K562 (cell line): ENCODE data around the gene DNMT3L. TPM values are rescaled to one million over a fixed set of nuclear protein-coding genes. Genes with fewer than 3 reads are reported as not detected.

Experiments used
- ATAC-seq: fragments of 200-7000 bp; cut with Tn5 transposase; 3 replicates; pipeline ENCODE4 v1.9.1; 2020; ENCODE audit warnings: moderate library complexity
- BruUV-seq: library from RNA; stranded (reverse); fragments of 400-500 nt; replicated peaks from 2 replicates; lab custom pipeline; 2021; lab: Mats Ljungman, UMichigan
- CTCF ChIA-PET: fragments of 300-600 bp; formaldehyde crosslinking; extraction: SDS; loops from one replicate; lab custom pipeline; 2021; ENCODE audit warnings: low intra/inter-chr PET ratio; lab: Yijun Ruan, JAX
- POLR2A ChIA-PET: fragments of 300-600, 350-650 bp; sonication (Branson Sonifier 250); formaldehyde crosslinking; extraction: SDS; loops from one replicate; lab custom pipeline; 2021; ENCODE audit warnings: antibody characterized with exemption, inconsistent platforms; lab: Yijun Ruan, JAX
- DNase-seq, 4 experiments: peaks; one replicate each; pipeline versions ENCODE4 v3.0.0 to v3.0.0-alpha.2; 2011 to 2018; ENCODE audit warnings: low spot score in 3 of 4, mixed read lengths in 3 of 4; ENCODE audit errors: extremely low read depth in 1 of 4
- FAIRE-seq: peaks from 2 replicates; lab custom pipeline; 2011; peaks lifted over from hg19 to GRCh38; lab: Jason Lieb, UNC
- H2AFZ ChIP-seq: 2 replicates; pipeline ENCODE4 v1.6.0; 2011; ENCODE audit warnings: low read depth, low read length, control low read depth, inconsistent platforms
- H3K27ac ChIP-seq: fragments of 200-600 bp; 3 replicates; pipeline ENCODE4 v1.8.0; 2011; ENCODE audit warnings: low read depth, mild to moderate bottlenecking, control low read depth, inconsistent platforms, low read length, moderate library complexity, mixed read lengths; ENCODE audit errors: extremely low read depth
- H3K27me3 ChIP-seq, 2 experiments: fragments of 300-600 bp in 1 of 2; 2 replicates in 1 of 2; 3 replicates in 1 of 2; pipeline versions ENCODE4 v1.6.0 to v1.8.0; 2011; ENCODE audit warnings: inconsistent platforms in 2 of 2, low read length in 2 of 2, mild to moderate bottlenecking in 1 of 2, mixed read lengths in 1 of 2, moderate library complexity in 1 of 2; ENCODE audit not compliant: control insufficient read depth in 2 of 2, insufficient read depth in 2 of 2
- H3K36me3 ChIP-seq: fragments of 300-600 bp; 3 replicates; pipeline ENCODE4 v1.8.0; 2011; ENCODE audit warnings: mild to moderate bottlenecking, low read length, inconsistent platforms; ENCODE audit not compliant: control insufficient read depth, insufficient read depth
- H3K4me1 ChIP-seq, 2 experiments: fragments of 200-600 bp in 1 of 2; replicated peaks in 1 of 2; 2 replicates in 1 of 2; 3 replicates in 1 of 2; pipeline versions ENCODE4 v1.5.1 to v1.8.0; 2011; ENCODE audit warnings: inconsistent platforms in 2 of 2, low read length in 2 of 2, mild to moderate bottlenecking in 1 of 2, mixed read lengths in 1 of 2, moderate library complexity in 1 of 2; ENCODE audit not compliant: control insufficient read depth in 2 of 2, insufficient read depth in 2 of 2
- H3K4me2 ChIP-seq: 2 replicates; pipeline ENCODE4 v1.6.1; 2011; ENCODE audit warnings: low read length, control low read depth, inconsistent platforms, mixed read lengths; ENCODE audit not compliant: insufficient read depth
- H3K4me3 ChIP-seq: fragments of 200-600 bp; sonication (generic), shearing (Covaris generic); 2 replicates; pipeline ENCODE4 v1.5.1; 2016; ENCODE audit warnings: control low read depth, inconsistent platforms
- H3K79me2 ChIP-seq: fragments of 200-600 bp; 3 replicates; pipeline ENCODE4 v1.8.0; 2011; ENCODE audit warnings: low read length, inconsistent platforms; ENCODE audit not compliant: control insufficient read depth, insufficient read depth
- H3K9ac ChIP-seq, 2 experiments: 2 replicates each; pipeline versions ENCODE4 v1.6.0 to v1.6.1; 2011; ENCODE audit warnings: low read depth in 2 of 2, low read length in 2 of 2, control low read depth in 1 of 2, inconsistent platforms in 1 of 2, mild to moderate bottlenecking in 1 of 2, mixed read lengths in 1 of 2; ENCODE audit not compliant: insufficient read depth in 1 of 2
- H3K9me1 ChIP-seq: one replicate; pipeline ENCODE4 v1.6.0; 2011; ENCODE audit warnings: inconsistent platforms, mild to moderate bottlenecking, low read length, moderate library complexity; ENCODE audit not compliant: control insufficient read depth, insufficient read depth
- H3K9me3 ChIP-seq: replicated peaks from 2 replicates; pipeline ENCODE4 v1.5.1; 2011; ENCODE audit warnings: low read depth, low read length, inconsistent platforms; ENCODE audit not compliant: control insufficient read depth, insufficient read depth
- H4K20me1 ChIP-seq: replicated peaks from 2 replicates; pipeline ENCODE4 v1.6.1; 2011; ENCODE audit warnings: low read length, inconsistent platforms, mixed read lengths; ENCODE audit not compliant: control insufficient read depth, insufficient read depth
- CTCF ChIP-seq, 3 experiments: IDR thresholded peaks in 2 of 3; conservative IDR thresholded peaks in 1 of 3; 2 replicates each; pipeline ENCODE4 v1.5.1; 2011 to 2012; ENCODE audit warnings: low read length in 3 of 3, mild to moderate bottlenecking in 3 of 3, control low read depth in 2 of 3, improper control_type of control experiment in 1 of 3, inconsistent platforms in 1 of 3, low read depth in 1 of 3, mixed read lengths in 1 of 3, moderate library complexity in 1 of 3; ENCODE audit not compliant: insufficient read depth in 2 of 3
- MEF2D ChIP-seq: conservative IDR thresholded peaks from 2 replicates; pipeline ENCODE4 v1.6.1; 2016; ENCODE audit warnings: low read depth, missing genetic modification characterization, missing compliant biosample characterization
- NCOA2 ChIP-seq, 2 experiments: fragments of 450-650 bp; IDR thresholded peaks; 2 replicates each; pipeline ENCODE4 v1.6.1; 2018; ENCODE audit warnings: mild to moderate bottlenecking in 2 of 2, moderate library complexity in 1 of 2; ENCODE audit not compliant: partially characterized antibody in 2 of 2
- PREB ChIP-seq: sonication (generic); formaldehyde crosslinking; IDR thresholded peaks from 2 replicates; pipeline ENCODE4 v1.8.1; 2023; ENCODE audit warnings: mild to moderate bottlenecking, missing genetic modification reagents
- ZNF184 ChIP-seq: sonication (generic); formaldehyde crosslinking; IDR thresholded peaks from 2 replicates; pipeline ENCODE4 v1.5.0; 2020; ENCODE audit warnings: missing genetic modification reagents
- WGBS: fragments of 100-300 bp; shearing (Covaris generic); methylation state at CpG from one replicate; pipeline ENCODE4 v1.1.6; 2016; ENCODE audit warnings: low coverage, mixed read lengths; ENCODE audit not compliant: insufficient coverage; ENCODE audit errors: missing lambda C conversion rate; 5-methylcytosine and 5-hydroxymethylcytosine counted together
- in situ Hi-C: fragments of 300-500 bp; cut with MboI; formaldehyde crosslinking; loops from 4 replicates; pipeline ENCODE4 v1.15.0; 2018; ENCODE audit warnings: inconsistent platforms, mixed read lengths
- intact Hi-C: fragments of 100-400 bp; cut with micrococcal nuclease; formaldehyde crosslinking; loops from 2 replicates; pipeline ENCODE4 v1.14.2; 2022
- polyA plus RNA-seq, 8 experiments: library from polyadenylated mRNA; depleted of rRNA in 4 of 8; stranded (reverse) in 5 of 8; unstranded in 3 of 8; fragments of >200 nt; fragmentation: Nextera tagmentation in 2 of 8; fragmentation: Illumina TruSeq in 1 of 8; extraction: Ambion mirVana in 2 of 8; extraction: Trizol in 1 of 8; gene quantifications; 2 replicates each; pipeline versions ENCODE4 v1.2.1 to v1.2.3, GENCODE V29; 2011 to 2014; ENCODE audit warnings: inconsistent platforms in 1 of 8, missing spikeins in 1 of 8
- total RNA-seq, 7 experiments: library from RNA; depleted of rRNA in 6 of 7; stranded (reverse); fragments of >200 nt in 6 of 7; fragmentation: Illumina TruSeq in 2 of 7; extraction: Trizol in 2 of 7; gene quantifications; 2 replicates each; pipeline versions ENCODE4 v1.2.1 to v1.2.3, GENCODE V29; 2011 to 2021; ENCODE audit warnings: low replicate concordance in 1 of 7
- TF ChIP-seq, protein P1 (sequence below): fragments of 450-650 bp; IDR thresholded peaks from 2 replicates; pipeline ENCODE4 v1.6.1; 2016; ENCODE audit warnings: mild to moderate bottlenecking, moderate library complexity

DNMT3L gene
- total and polyA plus RNA-seq, 9 of the 15 experiments (the other 6 are each of a cell fraction or from before 2014, with no cell fraction given): 0.08 TPM; not detected in 8

DNA sequence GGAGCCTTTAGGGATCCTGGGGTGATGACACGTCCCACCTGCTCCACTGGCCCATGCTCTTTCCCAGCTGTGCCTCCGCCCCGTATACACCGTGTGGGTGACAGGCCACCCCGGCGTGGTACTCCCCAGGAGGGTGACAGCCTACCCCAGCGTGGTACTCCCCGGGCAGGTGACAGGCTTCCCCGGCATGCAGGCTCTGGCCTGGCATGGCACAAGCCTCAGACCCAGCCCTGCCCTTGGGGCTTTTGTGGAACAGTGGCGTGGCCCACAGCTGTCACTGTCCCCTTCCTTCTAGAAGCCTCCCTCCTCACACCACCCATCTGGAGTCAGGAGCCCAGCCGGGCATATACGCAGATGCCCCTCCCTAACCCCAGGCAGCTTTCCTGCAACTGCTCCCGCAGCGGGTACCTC is 33.5 kb upstream of the DNMT3L start:
- no peaks in the 10 kb centered on the region for H3K36me3 ChIP-seq
- H3K9me1 ChIP-seq: peaks cover 3% of the 10 kb centered on the region
- ATAC-seq (no peak), DNase-seq (no peak), FAIRE-seq (no peak)
- no peaks in the 10 kb centered on the region for H3K9me3 ChIP-seq
- H3K27me3 ChIP-seq: peaks cover 7 to 31% of the 10 kb centered on the region in 2 experiments; a peak in 3 of 5 replicates
- TF ChIP-seq MEF2D (no peak), ZNF184 (CRISPR knock-in tag) (no peak), PREB (CRISPR knock-in tag) (no peak), NCOA2 (IDR thresholded peaks at IDR 0.05; ENCODE audit: partially characterized antibody in 2 of 2) (no peak), CTCF (IDR thresholded peaks at IDR 0.05 in 2 of 3, conservative IDR thresholded peaks at IDR 0.05 in 1 of 3; ENCODE audit: insufficient read depth in 2 of 3, low read depth in 1 of 3, low read length in 3 of 3) (no peak)
- TF ChIP-seq, protein P1, sequence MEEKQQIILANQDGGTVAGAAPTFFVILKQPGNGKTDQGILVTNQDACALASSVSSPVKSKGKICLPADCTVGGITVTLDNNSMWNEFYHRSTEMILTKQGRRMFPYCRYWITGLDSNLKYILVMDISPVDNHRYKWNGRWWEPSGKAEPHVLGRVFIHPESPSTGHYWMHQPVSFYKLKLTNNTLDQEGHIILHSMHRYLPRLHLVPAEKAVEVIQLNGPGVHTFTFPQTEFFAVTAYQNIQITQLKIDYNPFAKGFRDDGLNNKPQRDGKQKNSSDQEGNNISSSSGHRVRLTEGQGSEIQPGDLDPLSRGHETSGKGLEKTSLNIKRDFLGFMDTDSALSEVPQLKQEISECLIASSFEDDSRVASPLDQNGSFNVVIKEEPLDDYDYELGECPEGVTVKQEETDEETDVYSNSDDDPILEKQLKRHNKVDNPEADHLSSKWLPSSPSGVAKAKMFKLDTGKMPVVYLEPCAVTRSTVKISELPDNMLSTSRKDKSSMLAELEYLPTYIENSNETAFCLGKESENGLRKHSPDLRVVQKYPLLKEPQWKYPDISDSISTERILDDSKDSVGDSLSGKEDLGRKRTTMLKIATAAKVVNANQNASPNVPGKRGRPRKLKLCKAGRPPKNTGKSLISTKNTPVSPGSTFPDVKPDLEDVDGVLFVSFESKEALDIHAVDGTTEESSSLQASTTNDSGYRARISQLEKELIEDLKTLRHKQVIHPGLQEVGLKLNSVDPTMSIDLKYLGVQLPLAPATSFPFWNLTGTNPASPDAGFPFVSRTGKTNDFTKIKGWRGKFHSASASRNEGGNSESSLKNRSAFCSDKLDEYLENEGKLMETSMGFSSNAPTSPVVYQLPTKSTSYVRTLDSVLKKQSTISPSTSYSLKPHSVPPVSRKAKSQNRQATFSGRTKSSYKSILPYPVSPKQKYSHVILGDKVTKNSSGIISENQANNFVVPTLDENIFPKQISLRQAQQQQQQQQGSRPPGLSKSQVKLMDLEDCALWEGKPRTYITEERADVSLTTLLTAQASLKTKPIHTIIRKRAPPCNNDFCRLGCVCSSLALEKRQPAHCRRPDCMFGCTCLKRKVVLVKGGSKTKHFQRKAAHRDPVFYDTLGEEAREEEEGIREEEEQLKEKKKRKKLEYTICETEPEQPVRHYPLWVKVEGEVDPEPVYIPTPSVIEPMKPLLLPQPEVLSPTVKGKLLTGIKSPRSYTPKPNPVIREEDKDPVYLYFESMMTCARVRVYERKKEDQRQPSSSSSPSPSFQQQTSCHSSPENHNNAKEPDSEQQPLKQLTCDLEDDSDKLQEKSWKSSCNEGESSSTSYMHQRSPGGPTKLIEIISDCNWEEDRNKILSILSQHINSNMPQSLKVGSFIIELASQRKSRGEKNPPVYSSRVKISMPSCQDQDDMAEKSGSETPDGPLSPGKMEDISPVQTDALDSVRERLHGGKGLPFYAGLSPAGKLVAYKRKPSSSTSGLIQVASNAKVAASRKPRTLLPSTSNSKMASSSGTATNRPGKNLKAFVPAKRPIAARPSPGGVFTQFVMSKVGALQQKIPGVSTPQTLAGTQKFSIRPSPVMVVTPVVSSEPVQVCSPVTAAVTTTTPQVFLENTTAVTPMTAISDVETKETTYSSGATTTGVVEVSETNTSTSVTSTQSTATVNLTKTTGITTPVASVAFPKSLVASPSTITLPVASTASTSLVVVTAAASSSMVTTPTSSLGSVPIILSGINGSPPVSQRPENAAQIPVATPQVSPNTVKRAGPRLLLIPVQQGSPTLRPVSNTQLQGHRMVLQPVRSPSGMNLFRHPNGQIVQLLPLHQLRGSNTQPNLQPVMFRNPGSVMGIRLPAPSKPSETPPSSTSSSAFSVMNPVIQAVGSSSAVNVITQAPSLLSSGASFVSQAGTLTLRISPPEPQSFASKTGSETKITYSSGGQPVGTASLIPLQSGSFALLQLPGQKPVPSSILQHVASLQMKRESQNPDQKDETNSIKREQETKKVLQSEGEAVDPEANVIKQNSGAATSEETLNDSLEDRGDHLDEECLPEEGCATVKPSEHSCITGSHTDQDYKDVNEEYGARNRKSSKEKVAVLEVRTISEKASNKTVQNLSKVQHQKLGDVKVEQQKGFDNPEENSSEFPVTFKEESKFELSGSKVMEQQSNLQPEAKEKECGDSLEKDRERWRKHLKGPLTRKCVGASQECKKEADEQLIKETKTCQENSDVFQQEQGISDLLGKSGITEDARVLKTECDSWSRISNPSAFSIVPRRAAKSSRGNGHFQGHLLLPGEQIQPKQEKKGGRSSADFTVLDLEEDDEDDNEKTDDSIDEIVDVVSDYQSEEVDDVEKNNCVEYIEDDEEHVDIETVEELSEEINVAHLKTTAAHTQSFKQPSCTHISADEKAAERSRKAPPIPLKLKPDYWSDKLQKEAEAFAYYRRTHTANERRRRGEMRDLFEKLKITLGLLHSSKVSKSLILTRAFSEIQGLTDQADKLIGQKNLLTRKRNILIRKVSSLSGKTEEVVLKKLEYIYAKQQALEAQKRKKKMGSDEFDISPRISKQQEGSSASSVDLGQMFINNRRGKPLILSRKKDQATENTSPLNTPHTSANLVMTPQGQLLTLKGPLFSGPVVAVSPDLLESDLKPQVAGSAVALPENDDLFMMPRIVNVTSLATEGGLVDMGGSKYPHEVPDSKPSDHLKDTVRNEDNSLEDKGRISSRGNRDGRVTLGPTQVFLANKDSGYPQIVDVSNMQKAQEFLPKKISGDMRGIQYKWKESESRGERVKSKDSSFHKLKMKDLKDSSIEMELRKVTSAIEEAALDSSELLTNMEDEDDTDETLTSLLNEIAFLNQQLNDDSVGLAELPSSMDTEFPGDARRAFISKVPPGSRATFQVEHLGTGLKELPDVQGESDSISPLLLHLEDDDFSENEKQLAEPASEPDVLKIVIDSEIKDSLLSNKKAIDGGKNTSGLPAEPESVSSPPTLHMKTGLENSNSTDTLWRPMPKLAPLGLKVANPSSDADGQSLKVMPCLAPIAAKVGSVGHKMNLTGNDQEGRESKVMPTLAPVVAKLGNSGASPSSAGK: no peak
- no peak overlapping the region for H3K27ac ChIP-seq
- peaks cover 6 to 72% of the 10 kb centered on the region in 2 experiments for H3K4me1 ChIP-seq
- CTCF ChIA-PET: no interaction called here
- H4K20me1 ChIP-seq: peaks cover 7% of the 10 kb centered on the region; the same call in 1 of the 2 replicates
- H3K4me2 ChIP-seq: no peak overlapping the region
- H2AFZ ChIP-seq: no peak overlapping the region
- BruUV-seq: no TSS peak
- H3K4me3 ChIP-seq: no peak overlapping the region
- in situ Hi-C loops (loop anchor here (25.0 kb wide), 1 partner anchor 133 kb away; no protein-coding TSS in a partner anchor), intact Hi-C loops (no loop called here)
- H3K9ac ChIP-seq: peak overlapping the region in 1 of 2 experiments; percentile 75; a peak in 1 of 4 replicates
- 22% methylated on average over 14 of the region's 14 CpGs for WGBS
- peaks cover 3% of the 10 kb centered on the region; the same call in 1 of the 3 replicates for H3K79me2 ChIP-seq
- POLR2A ChIA-PET: interaction anchor here (1.3 kb wide), 1 partner anchor 8 kb away, joined by 3 read pairs; no protein-coding TSS in a partner anchor
